Measurements from ENCODE around the gene DMD. TPM values are rescaled to one million over a fixed set of nuclear protein-coding genes. Genes with fewer than 3 reads are reported as not detected.

DMD gene
- total and polyA plus RNA-seq, 7 donors = 2.5 to 260 (median 183) TPM

DNA sequence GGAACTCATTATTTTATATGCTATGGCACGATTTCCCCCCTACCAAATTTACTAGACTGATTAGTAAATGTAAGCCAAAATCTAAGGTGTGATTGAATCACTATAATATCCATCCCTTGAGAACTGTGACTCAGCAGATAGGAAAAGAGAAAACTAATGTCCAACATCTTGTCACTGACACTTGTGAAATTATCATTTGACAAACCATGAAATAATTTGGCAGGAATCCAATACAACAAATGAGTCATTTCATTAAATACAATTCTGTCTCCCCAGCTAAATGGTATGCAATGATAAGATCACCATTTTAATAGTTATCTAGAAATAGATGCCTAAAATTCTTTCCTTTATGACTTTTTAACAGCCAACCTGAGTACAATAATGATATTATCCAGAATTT is 462.3 kb downstream of the DMD start:
- no peaks in the 10 kb centered on the region for H3K36me3 ChIP-seq
- no peaks in the 10 kb centered on the region for H3K9me3 ChIP-seq
- peaks cover 0 to 3% (median 0%) of the 10 kb centered on the region in 4 donors for H3K4me1 ChIP-seq
- no peak for DNase-seq
- H3K27me3 ChIP-seq = no peaks in the 10 kb centered on the region
- H3K4me3 ChIP-seq = no peak overlapping the region
- WGBS, 2 donors = 35 to 79% methylated on average over 1 of the region's 1 CpG
- intact Hi-C loops (cut with DNase I) = no loop called here
- H3K27ac ChIP-seq = no peak overlapping the region
- TF ChIP-seq POLR2A (IDR thresholded peaks at IDR 0.05) = no peak
- no peak for TF ChIP-seq EP300 (IDR thresholded peaks at IDR 0.05)
- TF ChIP-seq CTCF (IDR thresholded peaks at IDR 0.05) = no peak
- TF ChIP-seq POLR2AphosphoS5 (IDR thresholded peaks at IDR 0.05) = no peak

- Histone ChIP-seq H3K4me3 (no peak overlapping the region), H3K4me1 (peaks cover 0 to 3% (median 0%) of the 10 kb centered on the region in 4 donors), H3K36me3 (no peaks in the 10 kb centered on the region), H3K27me3 (no peaks in the 10 kb centered on the region), H3K27ac (no peak overlapping the region), H3K9me3 (no peaks in the 10 kb centered on the region)
- 55% methylated on average over 2 of the region's 2 CpGs for WGBS, 2 donors
- no peak for DNase-seq
- intact Hi-C loops (cut with DNase I) = no loop called here
- no peak for TF ChIP-seq CTCF (IDR thresholded peaks at IDR 0.05)
- no peak for TF ChIP-seq POLR2A (IDR thresholded peaks at IDR 0.05)
- TF ChIP-seq POLR2AphosphoS5 (IDR thresholded peaks at IDR 0.05) = no peak
- TF ChIP-seq EP300 (IDR thresholded peaks at IDR 0.05) = no peak
These were observed 466.0 kb downstream of the DMD start for GRCh38 chrX:32745323-32745722.

DNA sequence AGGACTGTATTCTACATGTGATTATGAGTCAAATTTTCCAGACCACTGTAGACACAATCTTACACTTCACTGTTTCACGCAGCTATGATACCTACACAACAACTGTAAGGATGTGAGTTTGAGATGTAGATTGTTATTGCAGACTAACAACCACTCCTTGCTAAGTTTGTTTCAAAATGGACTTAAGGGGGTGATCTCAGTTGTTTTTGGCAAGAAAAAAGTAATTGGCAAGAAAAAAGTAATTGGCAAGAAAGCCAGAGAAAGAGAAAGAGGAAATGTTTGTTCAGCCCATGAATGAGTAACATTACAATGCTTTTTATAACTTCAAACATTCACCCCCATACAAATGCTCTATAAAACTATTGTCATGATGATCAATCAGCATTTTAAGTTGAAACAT is 466.4 kb downstream of the DMD start:
- intact Hi-C loops (cut with DNase I) = no loop called here
- Histone ChIP-seq H3K9me3 (no peaks in the 10 kb centered on the region), H3K36me3 (no peaks in the 10 kb centered on the region), H3K4me3 (no peak overlapping the region), H3K27me3 (no peaks in the 10 kb centered on the region), H3K4me1 (peaks cover 0 to 3% (median 0%) of the 10 kb centered on the region in 4 donors), H3K27ac (no peak overlapping the region)
- 88 to 93% methylated on average over 1 of the region's 1 CpG for WGBS, 2 donors
- TF ChIP-seq POLR2AphosphoS5 (IDR thresholded peaks at IDR 0.05) (no peak), EP300 (IDR thresholded peaks at IDR 0.05) (no peak), POLR2A (IDR thresholded peaks at IDR 0.05) (no peak), CTCF (IDR thresholded peaks at IDR 0.05) (no peak)
- no peak for DNase-seq

GRCh38 chrX:32741910-32742309 is 469.4 kb downstream of the DMD start:
- 92 to 93% methylated on average over 3 of the region's 3 CpGs for WGBS, 2 donors
- intact Hi-C loops (cut with DNase I) = no loop called here
- no peaks in the 10 kb centered on the region for H3K9me3 ChIP-seq

More at GRCh38 chrX:32741910-32742309, 469.4 kb downstream of the DMD start:
- no peak for TF ChIP-seq CTCF (IDR thresholded peaks at IDR 0.05)
- H3K4me1 ChIP-seq = peaks cover 0 to 3% (median 0%) of the 10 kb centered on the region in 4 donors
- DNase-seq = no peak
- H3K27me3 ChIP-seq = no peaks in the 10 kb centered on the region
- H3K4me3 ChIP-seq = no peak overlapping the region
- H3K27ac ChIP-seq = no peak overlapping the region
- no peaks in the 10 kb centered on the region for H3K36me3 ChIP-seq

Data from sigmoid colon (tissue), 7 donors.